Skeletal muscle tissue (tissue), 1 donor: ENCODE data around the gene CINP. TPM values are rescaled to one million over a fixed set of nuclear protein-coding genes. Genes with fewer than 3 reads are reported as not detected.

ENCODE experiments used
- total RNA-seq: library from RNA; depleted of rRNA; stranded (reverse); fragments of >200 nt; gene quantifications from one replicate; pipeline ENCODE4 v1.2.3, GENCODE V29; 2014

The CINP gene
- total RNA-seq, 1 donor from 2014 or later = 24.0 TPM

Other genes starting within 250 kb of the CINP start
- gene WDR20, start 223.0 kb downstream of the CINP start, total RNA-seq = 26.1 TPM
- gene MOK, start 57.7 kb downstream of the CINP start, total RNA-seq = 5.2 TPM
- 15.7 TPM for gene ZNF839, start 43.1 kb downstream of the CINP start, total RNA-seq
- 12.0 TPM for gene TECPR2, start 51 bp upstream of the CINP start, total RNA-seq
- 9.4 TPM for gene ANKRD9, start 146.9 kb upstream of the CINP start, total RNA-seq
- 10.4 TPM for gene RCOR1, start 229.8 kb upstream of the CINP start, total RNA-seq